Keratinocyte (primary cell): ENCODE results near the gene NANOS3.

Experiments used
- CTCF ChIP-seq, 3 experiments: IDR thresholded peaks in 1 of 3; conservative IDR thresholded peaks in 1 of 3; optimal IDR thresholded peaks in 1 of 3; 2 replicates in 2 of 3; 3 replicates in 1 of 3; pipeline versions ENCODE3 to v1.5.1; 2011; ENCODE audit warnings: low read length in 3 of 3, mild to moderate bottlenecking in 3 of 3, moderate library complexity in 2 of 3, control low read depth in 1 of 3, inconsistent platforms in 1 of 3; ENCODE audit not compliant: insufficient read depth in 2 of 3; ENCODE audit errors: extremely low read depth in 1 of 3
- EZH2 ChIP-seq: IDR thresholded peaks from one replicate; pipeline ENCODE4 v1.6.1; 2012; ENCODE audit warnings: inconsistent platforms, mild to moderate bottlenecking, low read length, moderate library complexity

GRCh38 chr19:13881251-13881691 is 4.3 kb downstream of the NANOS3 start:
- TF ChIP-seq CTCF (optimal IDR thresholded peaks at IDR 0.05 in 1 of 3, IDR thresholded peaks at IDR 0.05 in 1 of 3, conservative IDR thresholded peaks at IDR 0.05 in 1 of 3; ENCODE audit: extremely low read depth in 1 of 3, insufficient read depth in 2 of 3, low read length in 3 of 3) (no peak), EZH2 (no peak)
